CD14-positive monocyte (primary cell): ENCODE measurements around the gene DPCD. TPM values are rescaled to one million over a fixed set of nuclear protein-coding genes. Genes with fewer than 3 reads are reported as not detected.

ENCODE experiments used
- DNase-seq, 3 donors: peaks; one replicate each; pipeline ENCODE4 v3.0.0-alpha.2; 2011 to 2022
- H2AFZ ChIP-seq: 2 replicates; pipeline ENCODE4 v1.6.0; 2012; ENCODE audit warnings: mild to moderate bottlenecking, low read depth, low read length, inconsistent platforms; ENCODE audit not compliant: insufficient read depth, poor library complexity, severe bottlenecking
- H3K27ac ChIP-seq, 2 donors: 1 replicate in 1 of 2; 2 replicates in 1 of 2; pipeline ENCODE4 v1.5.1; 2012 to 2013; ENCODE audit warnings: low read length in 2 of 2, control low read depth in 1 of 2, inconsistent platforms in 1 of 2, low read depth in 1 of 2, mild to moderate bottlenecking in 1 of 2
- H3K27me3 ChIP-seq, 2 donors: one replicate each; pipeline versions ENCODE4 v1.6.0 to v1.6.1; 2011 to 2013; ENCODE audit warnings: low read length in 2 of 2; ENCODE audit not compliant: control insufficient read depth in 2 of 2, insufficient read depth in 2 of 2
- H3K36me3 ChIP-seq, 2 donors: replicated peaks in 1 of 2; 1 replicate in 1 of 2; 2 replicates in 1 of 2; pipeline versions ENCODE4 v1.5.1 to v1.6.1; 2012 to 2013; ENCODE audit warnings: low read length in 2 of 2, control low read depth in 1 of 2, inconsistent platforms in 1 of 2, mild to moderate bottlenecking in 1 of 2; ENCODE audit not compliant: insufficient read depth in 2 of 2, control insufficient read depth in 1 of 2
- H3K4me1 ChIP-seq, 2 donors: 1 replicate in 1 of 2; 2 replicates in 1 of 2; pipeline versions ENCODE4 v1.5.1 to v1.6.1; 2012 to 2013; ENCODE audit warnings: low read length in 2 of 2, control low read depth in 1 of 2, inconsistent platforms in 1 of 2, mild to moderate bottlenecking in 1 of 2, moderate library complexity in 1 of 2; ENCODE audit not compliant: insufficient read depth in 2 of 2, control insufficient read depth in 1 of 2
- H3K4me2 ChIP-seq: replicated peaks from 2 replicates; pipeline ENCODE3; 2012; ENCODE audit warnings: low read length, moderate library complexity, mild to moderate bottlenecking; ENCODE audit not compliant: poor library complexity, severe bottlenecking; ENCODE audit errors: extremely low read depth
- H3K4me3 ChIP-seq, 3 experiments: fragments of 200-600 bp in 1 of 3; sonication (generic) in 1 of 3; replicated peaks in 1 of 3; 1 replicate in 2 of 3; 2 replicates in 1 of 3; pipeline ENCODE4 v1.5.1; 2011 to 2013; ENCODE audit warnings: low read length in 3 of 3, mild to moderate bottlenecking in 3 of 3, control low read depth in 2 of 3, low read depth in 2 of 3, inconsistent platforms in 1 of 3, moderate library complexity in 1 of 3
- H3K79me2 ChIP-seq: 2 replicates; pipeline ENCODE4 v1.6.0; 2012; ENCODE audit warnings: mild to moderate bottlenecking, control low read depth, inconsistent platforms, low read length, moderate library complexity; ENCODE audit not compliant: insufficient read depth
- H3K9ac ChIP-seq: 2 replicates; pipeline ENCODE4 v1.6.0; 2017; ENCODE audit warnings: low read length, mild to moderate bottlenecking; ENCODE audit not compliant: insufficient read depth, poor library complexity, severe bottlenecking
- H3K9me3 ChIP-seq, 2 donors: replicated peaks in 1 of 2; 1 replicate in 1 of 2; 2 replicates in 1 of 2; pipeline versions ENCODE4 v1.5.1 to v1.6.1; 2012 to 2013; ENCODE audit warnings: low read length in 2 of 2, control low read depth in 1 of 2; ENCODE audit not compliant: control insufficient read depth in 1 of 2, insufficient read depth in 1 of 2
- H4K20me1 ChIP-seq: 2 replicates; pipeline ENCODE4 v1.6.0; 2012; ENCODE audit warnings: mild to moderate bottlenecking, low read length, control low read depth, moderate library complexity; ENCODE audit not compliant: insufficient read depth
- H3K27ac Mint-ChIP-seq, 7 donors: one replicate each; pipeline ENCODE4 v1.8.0; 2020; ENCODE audit warnings: mild to moderate bottlenecking in 7 of 7, mixed read lengths in 7 of 7, moderate library complexity in 6 of 7, inconsistent platforms in 2 of 7
- H3K27me3 Mint-ChIP-seq, 3 donors: one replicate each; pipeline ENCODE4 v1.8.0; 2021 to 2022; ENCODE audit warnings: low read depth in 3 of 3, mild to moderate bottlenecking in 3 of 3, mixed read lengths in 3 of 3, moderate library complexity in 3 of 3, inconsistent platforms in 1 of 3
- H3K36me3 Mint-ChIP-seq, 2 donors: one replicate each; pipeline ENCODE4 v1.8.0; 2020; ENCODE audit warnings: mixed read lengths in 2 of 2, inconsistent platforms in 1 of 2, mild to moderate bottlenecking in 1 of 2
- H3K4me1 Mint-ChIP-seq: one replicate; pipeline ENCODE4 v1.8.0; 2020; ENCODE audit warnings: mild to moderate bottlenecking, mixed read lengths
- H3K4me3 Mint-ChIP-seq, 2 donors: one replicate each; pipeline ENCODE4 v1.8.0; 2020; ENCODE audit warnings: mild to moderate bottlenecking in 2 of 2, mixed read lengths in 2 of 2, moderate library complexity in 1 of 2
- H3K9me3 Mint-ChIP-seq, 7 donors: one replicate each; pipeline ENCODE4 v1.8.0; 2020 to 2022; ENCODE audit warnings: mixed read lengths in 7 of 7, mild to moderate bottlenecking in 6 of 7, moderate library complexity in 6 of 7, inconsistent platforms in 2 of 7
- WGBS: methylation state at CpG from one replicate; pipeline ENCODE4 v1.1.5; 2013; ENCODE audit warnings: missing lambda C conversion rate; ENCODE audit not compliant: insufficient coverage; 5-methylcytosine and 5-hydroxymethylcytosine counted together
- intact Hi-C, 2 donors: fragments of 100-400 bp; cut with micrococcal nuclease; formaldehyde crosslinking; loops; one replicate each; pipeline versions ENCODE4 v1.15.0 to v1.15.1; 2023
- polyA plus RNA-seq, 3 donors: library from polyadenylated mRNA; depleted of rRNA in 1 of 3; unstranded in 2 of 3; stranded (reverse) in 1 of 3; fragments of 300-500 nt in 2 of 3; fragments of >200 nt in 1 of 3; fragmentation: Illumina TruSeq in 2 of 3; gene quantifications; 1 replicate in 2 of 3; 2 replicates in 1 of 3; pipeline ENCODE4 v1.2.3, GENCODE V29; 2012 to 2021
- TF ChIP-seq, protein P1 (sequence below): fragments of 200-600 bp; IDR thresholded peaks from one replicate; pipeline ENCODE4 v1.8.0; 2022; ENCODE audit warnings: antibody characterized with exemption, mild to moderate bottlenecking

Gene DPCD
- polyA plus RNA-seq, 3 donors, result 8.6 to 17.0 (median 9.0) TPM

DNA sequence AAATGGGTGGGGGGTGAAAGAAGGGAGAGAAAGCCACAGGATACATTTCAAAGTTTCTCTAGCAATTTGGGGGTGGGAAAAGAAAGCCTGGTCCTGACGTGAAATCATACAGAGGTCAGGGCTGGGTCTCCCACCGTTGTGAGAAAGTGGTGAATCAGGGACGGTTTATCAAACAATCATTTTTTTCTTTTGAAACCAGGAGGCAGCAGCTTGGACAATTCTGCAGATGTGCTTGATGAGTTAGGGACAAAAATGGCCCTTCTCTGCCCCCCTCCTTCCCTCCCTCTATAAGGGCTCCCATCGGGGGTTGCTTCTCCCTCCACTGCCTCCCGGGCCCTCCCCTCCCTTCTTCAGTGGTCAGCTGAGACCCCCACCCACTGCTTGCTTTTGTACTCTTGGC lies 63.2 kb downstream of the DPCD start:
- Histone ChIP-seq H3K4me1 (no peaks in the 10 kb centered on the region), H3K27me3 (no peaks in the 10 kb centered on the region), H3K9me3 (no peaks in the 10 kb centered on the region), H2AFZ (no peak overlapping the region), H3K79me2 (no peaks in the 10 kb centered on the region), H3K4me2 (no peak overlapping the region), H4K20me1 (peaks cover 11% of the 10 kb centered on the region), H3K36me3 (peaks cover 57 to 97% of the 10 kb centered on the region in 2 donors), H3K9ac (no peak overlapping the region), H3K4me3 (no peak overlapping the region), H3K27ac (no peak overlapping the region)
- no peak overlapping the region for H3K27ac Mint-ChIP-seq
- H3K36me3 Mint-ChIP-seq, result peaks cover 53 to 55% of the 10 kb centered on the region in 2 donors
- H3K4me3 Mint-ChIP-seq, result no peak overlapping the region
- H3K4me1 Mint-ChIP-seq, result no peaks in the 10 kb centered on the region
- TF ChIP-seq, protein P1, sequence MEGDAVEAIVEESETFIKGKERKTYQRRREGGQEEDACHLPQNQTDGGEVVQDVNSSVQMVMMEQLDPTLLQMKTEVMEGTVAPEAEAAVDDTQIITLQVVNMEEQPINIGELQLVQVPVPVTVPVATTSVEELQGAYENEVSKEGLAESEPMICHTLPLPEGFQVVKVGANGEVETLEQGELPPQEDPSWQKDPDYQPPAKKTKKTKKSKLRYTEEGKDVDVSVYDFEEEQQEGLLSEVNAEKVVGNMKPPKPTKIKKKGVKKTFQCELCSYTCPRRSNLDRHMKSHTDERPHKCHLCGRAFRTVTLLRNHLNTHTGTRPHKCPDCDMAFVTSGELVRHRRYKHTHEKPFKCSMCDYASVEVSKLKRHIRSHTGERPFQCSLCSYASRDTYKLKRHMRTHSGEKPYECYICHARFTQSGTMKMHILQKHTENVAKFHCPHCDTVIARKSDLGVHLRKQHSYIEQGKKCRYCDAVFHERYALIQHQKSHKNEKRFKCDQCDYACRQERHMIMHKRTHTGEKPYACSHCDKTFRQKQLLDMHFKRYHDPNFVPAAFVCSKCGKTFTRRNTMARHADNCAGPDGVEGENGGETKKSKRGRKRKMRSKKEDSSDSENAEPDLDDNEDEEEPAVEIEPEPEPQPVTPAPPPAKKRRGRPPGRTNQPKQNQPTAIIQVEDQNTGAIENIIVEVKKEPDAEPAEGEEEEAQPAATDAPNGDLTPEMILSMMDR, result no peak
- no peaks in the 10 kb centered on the region for H3K9me3 Mint-ChIP-seq
- DNase-seq, result no peak
- intact Hi-C loops, result no loop called here
- 100% methylated on average over 2 of the region's 5 CpGs for WGBS
- H3K27me3 Mint-ChIP-seq, result peaks cover 0 to 2% (median 0%) of the 10 kb centered on the region in 3 donors

DNA sequence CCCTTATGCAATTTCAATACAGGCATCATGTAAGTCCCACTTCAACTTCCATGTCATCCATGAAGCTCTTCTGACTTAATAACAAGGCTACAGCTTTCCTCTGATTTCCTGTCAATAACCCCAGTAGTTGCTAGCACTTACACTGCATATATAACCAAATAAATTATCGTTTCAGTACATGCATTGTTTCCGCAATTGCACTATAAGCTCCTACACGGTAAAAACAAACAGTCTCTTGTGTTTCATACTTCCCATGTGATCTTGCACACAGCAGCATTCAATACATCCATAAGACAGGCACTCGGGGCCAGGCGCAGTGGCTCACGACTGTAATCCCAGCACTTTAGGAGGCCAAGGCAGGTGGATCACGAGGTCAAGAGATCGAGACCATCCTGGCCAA lies 65.4 kb downstream of the DPCD start:
- H3K4me3 Mint-ChIP-seq, result no peak overlapping the region
- WGBS, result 100% methylated on average over 5 of the region's 8 CpGs
- no peaks in the 10 kb centered on the region for H3K9me3 Mint-ChIP-seq
- Histone ChIP-seq H3K79me2 (no peaks in the 10 kb centered on the region), H3K4me1 (no peaks in the 10 kb centered on the region), H2AFZ (no peak overlapping the region), H3K27ac (no peak overlapping the region), H3K4me2 (no peak overlapping the region), H3K9ac (no peak overlapping the region), H3K9me3 (no peaks in the 10 kb centered on the region), H3K4me3 (no peak overlapping the region), H3K27me3 (no peaks in the 10 kb centered on the region), H3K36me3 (peaks cover 67 to 97% of the 10 kb centered on the region in 2 donors), H4K20me1 (peaks cover 18% of the 10 kb centered on the region)
- H3K27me3 Mint-ChIP-seq, result peaks cover 0 to 4% (median 0%) of the 10 kb centered on the region in 3 donors
- intact Hi-C loops, result no loop called here
- DNase-seq, result no peak
- H3K27ac Mint-ChIP-seq, result no peak overlapping the region
- H3K4me1 Mint-ChIP-seq, result no peaks in the 10 kb centered on the region
- TF ChIP-seq, protein P1, result no peak
- H3K36me3 Mint-ChIP-seq, result peaks cover 54 to 59% of the 10 kb centered on the region in 2 donors
